Urinary bladder (tissue), 4 donors: ENCODE measurements around the gene NELFB. TPM values are rescaled to one million over a fixed set of nuclear protein-coding genes. Genes with fewer than 3 reads are reported as not detected.

ENCODE experiments used
- DNase-seq: peaks from one replicate; pipeline ENCODE4 v3.0.0-alpha.2; 2015; ENCODE audit errors: extremely low spot score
- H3K27ac ChIP-seq: one replicate; pipeline ENCODE4 v1.5.1; 2013; ENCODE audit warnings: low read depth, mild to moderate bottlenecking, moderate library complexity
- H3K36me3 ChIP-seq: one replicate; pipeline ENCODE4 v1.6.1; 2013; ENCODE audit warnings: mild to moderate bottlenecking, moderate library complexity; ENCODE audit not compliant: insufficient read depth
- H3K4me1 ChIP-seq: one replicate; pipeline ENCODE4 v1.6.1; 2013; ENCODE audit warnings: mild to moderate bottlenecking, moderate library complexity; ENCODE audit not compliant: insufficient read depth
- H3K4me3 ChIP-seq: one replicate; pipeline ENCODE4 v1.5.1; 2013; ENCODE audit warnings: low read depth, low read length
- WGBS: extraction: QIAGEN DNeasy Blood & Tissue Kit; methylation state at CpG from one replicate; pipeline ENCODE4 v1.1.7; 2013; 5-methylcytosine and 5-hydroxymethylcytosine counted together
- polyA plus RNA-seq: library from polyadenylated mRNA; stranded (reverse); fragments of 200-250 nt; gene quantifications from one replicate; pipeline ENCODE4 v1.2.3, GENCODE V29; 2013
- total RNA-seq: library from RNA; depleted of rRNA; stranded (reverse); fragments of >200 nt; gene quantifications from one replicate; pipeline ENCODE4 v1.2.3, GENCODE V29; 2014
- donor health status: healthy with polysubstance abuse.
- donor health status: healthy.

Gene NELFB
- total and polyA plus RNA-seq, 2 donors, result 28.9 to 64.2 TPM

GRCh38 chr9:137227853-137228505 lies 27.1 kb upstream of the NELFB start:
- no peak overlapping the region for H3K27ac ChIP-seq
- no peak overlapping the region for H3K4me3 ChIP-seq
- H3K4me1 ChIP-seq, result peaks cover 2% of the 10 kb centered on the region
- WGBS, result 36% methylated on average over 18 of the region's 18 CpGs
- no peaks in the 10 kb centered on the region for H3K36me3 ChIP-seq
- no peak for DNase-seq

DNA sequence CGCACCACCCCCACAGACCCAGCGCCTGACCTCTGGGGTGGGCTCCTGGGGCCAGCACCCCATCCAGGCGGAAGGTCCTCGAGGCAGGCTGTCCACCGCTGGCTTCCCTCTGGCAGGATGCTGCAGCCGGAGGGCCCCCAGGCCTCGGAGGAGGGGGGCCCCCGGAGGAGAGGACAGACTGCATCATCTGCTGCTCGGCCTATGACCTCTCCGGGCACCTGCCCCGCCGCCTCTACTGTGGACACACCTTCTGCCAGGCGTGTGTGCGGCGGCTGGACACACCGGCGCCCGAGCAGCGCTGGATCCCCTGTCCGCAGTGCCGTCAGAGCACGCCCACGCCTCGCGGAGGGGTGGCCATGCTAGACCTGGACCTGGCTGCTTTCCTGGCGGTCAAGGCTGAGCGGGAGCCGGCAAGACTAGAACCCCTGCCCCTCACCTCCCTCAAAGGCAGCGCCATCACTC lies 26.6 kb upstream of the NELFB start:
- Histone ChIP-seq H3K27ac (no peak overlapping the region), H3K4me1 (peaks cover 2% of the 10 kb centered on the region), H3K36me3 (no peaks in the 10 kb centered on the region), H3K4me3 (no peak overlapping the region)
- WGBS, result 71% methylated on average over 29 of the region's 29 CpGs
- no peak for DNase-seq

GRCh38 chr9:137228968-137229896 lies 25.9 kb upstream of the NELFB start:
- H3K4me3 ChIP-seq, result no peak overlapping the region
- no peaks in the 10 kb centered on the region for H3K4me1 ChIP-seq
- WGBS, result 57% methylated on average over 27 of the region's 27 CpGs
- H3K27ac ChIP-seq, result no peak overlapping the region
- H3K36me3 ChIP-seq, result no peaks in the 10 kb centered on the region
- DNase-seq, result no peak

GRCh38 chr9:137229903-137230704 lies 25.0 kb upstream of the NELFB start:
- 60% methylated on average over 31 of the region's 31 CpGs for WGBS
- DNase-seq, result no peak
- no peak overlapping the region for H3K4me3 ChIP-seq
- H3K36me3 ChIP-seq, result no peaks in the 10 kb centered on the region
- H3K4me1 ChIP-seq, result no peaks in the 10 kb centered on the region
- H3K27ac ChIP-seq, result no peak overlapping the region

DNA sequence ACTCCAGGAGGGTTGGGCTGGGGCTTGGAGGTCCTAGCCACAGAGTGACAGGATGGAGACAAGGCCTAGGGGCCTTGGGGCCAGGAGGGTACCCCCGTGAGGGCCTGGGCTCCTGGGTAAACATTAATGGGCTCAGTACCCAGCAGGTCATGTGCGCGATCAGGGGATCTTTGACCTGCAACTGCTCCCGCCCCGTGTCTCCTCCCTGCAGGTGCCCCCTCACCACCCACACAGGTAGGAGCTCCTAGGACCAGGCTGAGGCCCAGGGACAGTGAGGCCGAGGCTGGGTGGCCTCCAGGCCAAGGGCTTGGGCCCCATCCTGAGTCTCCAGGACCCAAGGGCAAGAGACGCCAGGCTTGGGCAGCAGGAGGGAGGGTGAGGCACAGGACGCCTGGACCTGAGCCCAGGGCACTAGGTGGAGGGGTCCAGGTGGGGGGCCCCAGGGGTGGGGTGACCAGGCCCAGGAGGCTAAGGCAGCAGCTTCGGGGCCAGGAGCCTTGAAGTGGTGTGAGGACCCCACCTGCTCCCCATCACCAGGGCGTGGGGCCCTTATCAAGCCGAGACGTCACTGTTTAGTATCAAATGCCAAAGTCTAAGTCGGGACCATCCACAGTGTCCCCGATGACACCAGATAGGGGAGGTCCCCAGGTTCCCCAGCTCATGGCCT lies 24.3 kb upstream of the NELFB start, which contains the start of gene SLC34A3:
Gene SLC34A3 (plus strand): TSS at position 197 of the 667 bp plus-strand sequence. CDS start 802 bp downstream, outside the sequence.
- DNase-seq, result no peak
- no peak within 1 kb of the TSS for H3K27ac ChIP-seq
- 60% methylated on average over 14 of the region's 14 CpGs for WGBS
- no peaks in the 10 kb centered on the region for H3K4me1 ChIP-seq
- H3K36me3 ChIP-seq, result no peaks in the 10 kb centered on the region
- no peak within 1 kb of the TSS for H3K4me3 ChIP-seq

DNA sequence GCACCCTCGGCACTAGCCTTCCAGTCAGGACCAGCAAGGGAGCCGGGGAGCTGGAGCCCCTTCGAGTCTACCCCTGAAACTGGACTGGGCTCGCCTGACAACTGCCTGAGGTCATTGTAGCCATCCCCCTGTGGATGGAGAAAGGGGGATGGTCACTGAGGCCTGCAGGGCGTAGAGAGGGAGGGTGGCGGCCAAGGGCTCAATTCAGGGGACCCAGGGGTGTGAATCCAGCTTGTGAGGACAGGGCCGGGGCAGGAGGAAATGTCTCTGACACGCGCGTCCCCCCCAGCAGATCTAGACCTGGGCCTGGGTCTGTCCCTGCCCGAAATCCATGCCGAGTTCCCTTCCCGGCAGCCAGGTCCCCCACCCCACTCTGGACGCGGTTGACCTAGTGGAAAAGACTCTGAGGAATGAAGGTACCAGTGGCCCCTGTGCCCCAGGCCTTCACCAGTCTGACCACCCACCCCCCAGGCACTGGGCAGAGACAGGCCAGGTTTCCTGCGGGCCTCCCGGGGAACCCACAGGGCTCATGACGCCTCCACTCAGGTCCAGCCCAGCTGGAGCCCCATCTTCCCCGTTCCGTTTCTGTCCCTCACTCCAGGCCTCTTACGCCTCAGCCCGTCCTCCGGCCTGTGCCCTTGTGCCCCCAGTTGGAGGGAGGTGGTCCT lies 23.6 kb upstream of the NELFB start:
- no peak overlapping the region for H3K4me3 ChIP-seq
- H3K36me3 ChIP-seq, result no peaks in the 10 kb centered on the region
- no peaks in the 10 kb centered on the region for H3K4me1 ChIP-seq
- no peak overlapping the region for H3K27ac ChIP-seq
- WGBS, result 80% methylated on average over 23 of the region's 23 CpGs
- DNase-seq, result no peak

DNA sequence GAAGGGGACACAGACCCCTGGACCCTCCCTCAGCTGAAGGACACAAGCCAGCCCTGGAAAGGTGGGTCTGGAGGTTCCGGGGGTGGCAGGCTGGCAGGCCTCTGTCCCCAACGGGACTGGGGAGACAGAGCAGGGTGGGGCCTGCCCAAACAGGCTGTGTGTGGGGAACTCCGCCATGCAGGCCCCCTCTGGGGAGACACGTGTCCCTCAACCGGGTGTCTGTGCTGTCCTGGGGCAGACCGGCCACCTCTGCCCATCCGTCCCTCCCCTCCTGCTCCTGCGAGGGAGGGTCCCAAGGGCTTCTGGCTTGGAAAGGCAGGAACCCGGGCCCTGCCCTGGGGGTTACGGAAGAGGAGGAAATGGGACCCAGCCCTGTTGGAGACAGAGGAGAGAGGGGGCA lies 23.0 kb upstream of the NELFB start:
- no peaks in the 10 kb centered on the region for H3K4me1 ChIP-seq
- WGBS, result 73% methylated on average over 10 of the region's 10 CpGs
- DNase-seq, result no peak
- no peak overlapping the region for H3K4me3 ChIP-seq
- H3K27ac ChIP-seq, result no peak overlapping the region
- H3K36me3 ChIP-seq, result no peaks in the 10 kb centered on the region

DNA sequence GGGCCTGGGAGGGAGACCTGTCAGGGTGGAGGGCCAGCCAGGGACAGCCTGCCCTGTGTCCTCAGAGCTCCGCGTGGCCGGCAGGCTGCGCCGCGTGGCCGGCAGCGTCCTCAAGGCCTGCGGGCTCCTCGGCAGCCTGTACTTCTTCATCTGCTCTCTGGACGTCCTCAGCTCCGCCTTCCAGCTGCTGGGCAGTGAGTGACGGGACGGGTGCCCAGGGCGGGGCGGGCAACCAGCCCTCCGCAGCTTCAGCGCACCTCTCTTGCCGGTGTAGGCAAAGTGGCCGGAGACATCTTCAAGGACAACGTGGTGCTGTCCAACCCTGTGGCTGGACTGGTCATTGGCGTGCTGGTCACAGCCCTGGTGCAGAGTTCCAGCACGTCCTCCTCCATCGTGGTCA lies 22.6 kb upstream of the NELFB start:
- H3K36me3 ChIP-seq, result no peaks in the 10 kb centered on the region
- no peak for DNase-seq
- no peak overlapping the region for H3K27ac ChIP-seq
- WGBS, result 79% methylated on average over 24 of the region's 24 CpGs
- H3K4me1 ChIP-seq, result no peaks in the 10 kb centered on the region
- H3K4me3 ChIP-seq, result no peak overlapping the region

- Histone ChIP-seq H3K36me3 (no peaks in the 10 kb centered on the region), H3K27ac (no peak overlapping the region), H3K4me1 (no peaks in the 10 kb centered on the region), H3K4me3 (no peak overlapping the region)
- WGBS, result 78% methylated on average over 40 of the region's 40 CpGs
- no peak for DNase-seq
Measured at GRCh38 chr9:137233143-137233980, 21.8 kb upstream of the NELFB start.

GRCh38 chr9:137234055-137234697 lies 21.0 kb upstream of the NELFB start:
- DNase-seq, result no peak
- no peak overlapping the region for H3K27ac ChIP-seq
- H3K4me1 ChIP-seq, result no peaks in the 10 kb centered on the region
- no peak overlapping the region for H3K4me3 ChIP-seq
- no peaks in the 10 kb centered on the region for H3K36me3 ChIP-seq
- 68% methylated on average over 40 of the region's 40 CpGs for WGBS

- no peak for DNase-seq
- Histone ChIP-seq H3K36me3 (no peaks in the 10 kb centered on the region), H3K27ac (no peak overlapping the region), H3K4me3 (no peak overlapping the region), H3K4me1 (no peaks in the 10 kb centered on the region)
- WGBS, result 69% methylated on average over 18 of the region's 18 CpGs
Measured at GRCh38 chr9:137234758-137235423, 20.2 kb upstream of the NELFB start.
